SK-N-SH (cell line): ENCODE measurements around the gene KIAA0232.

Experiments used
- CTCF ChIP-seq: fragments of 200-600 bp; sonication (generic); IDR thresholded peaks from 2 replicates; pipeline ENCODE4 v1.6.1; 2017; ENCODE audit warnings: antibody characterized with exemption, mild to moderate bottlenecking, moderate library complexity
- EP300 ChIP-seq, 2 experiments: IDR thresholded peaks; 2 replicates each; pipeline versions ENCODE4 v1.4.0 to v1.6.1; 2012; ENCODE audit warnings: borderline replicate concordance in 1 of 2, low read depth in 1 of 2, low read length in 1 of 2
- PBX3 ChIP-seq: IDR thresholded peaks from 2 replicates; pipeline ENCODE4; 2012
- POLR2AphosphoS5 ChIP-seq: IDR thresholded peaks from 2 replicates; pipeline ENCODE4 v1.6.1; 2012; ENCODE audit warnings: low read depth, low read length
- REST ChIP-seq: IDR thresholded peaks from 2 replicates; pipeline ENCODE4 v1.6.1; 2012; ENCODE audit warnings: mild to moderate bottlenecking, low read depth, low read length, moderate library complexity
- SIN3A ChIP-seq: IDR thresholded peaks from 2 replicates; pipeline ENCODE4 v1.6.1; 2012; ENCODE audit warnings: low read depth, mild to moderate bottlenecking, low read length, moderate library complexity, borderline replicate concordance
- TEAD4 ChIP-seq: IDR thresholded peaks from 2 replicates; pipeline ENCODE4 v1.4.0; 2012; ENCODE audit warnings: mild to moderate bottlenecking, borderline replicate concordance; ENCODE audit not compliant: insufficient read depth

GRCh38 chr4:6849691-6850090, 67.2 kb downstream of the KIAA0232 start:
- no peak for TF ChIP-seq CTCF
- TF ChIP-seq POLR2AphosphoS5 = no peak
- no peak for TF ChIP-seq REST
- no peak for TF ChIP-seq EP300 (IDR thresholded peaks at IDR 0.05; ENCODE audit: borderline replicate concordance in 1 of 2, low read depth in 1 of 2, low read length in 1 of 2)
- no peak for TF ChIP-seq SIN3A
- TF ChIP-seq PBX3 = no peak
- no peak for TF ChIP-seq TEAD4
